COLO668 (cell line): Measurements from ENCODE around the gene UNKL.

Experiments used
- DNase-seq: peaks from one replicate; lab custom pipeline; 2025; ENCODE audit not compliant: unreplicated experiment; lab: John Stamatoyannopoulos, UW

Gene UNKL

GRCh38 chr16:1414532-1415260 lies at the start of gene UNKL:
Gene UNKL, minus strand, starts transcription at chr16:1414704. Its CDS starts 13 bp downstream, at chr16:1414691.
- peak; percentile 56 for DNase-seq

- DNase-seq: no peak
Measured at GRCh38 chr16:1461146-1461545, 46.6 kb upstream of the UNKL start.

- DNase-seq: no peak
Measured at GRCh38 chr16:1460602-1461138, 46.2 kb upstream of the UNKL start.

- DNase-seq: no peak
Measured at GRCh38 chr16:1459967-1460366, 45.5 kb upstream of the UNKL start.

- DNase-seq: no peak
Measured at GRCh38 chr16:1458977-1459341, 44.5 kb upstream of the UNKL start.

- DNase-seq: no peak
Measured at GRCh38 chr16:1458336-1458976, 44.0 kb upstream of the UNKL start.

- no peak for DNase-seq
Measured at GRCh38 chr16:1457489-1458245, 43.2 kb upstream of the UNKL start.

- DNase-seq: no peak
Measured at GRCh38 chr16:1456951-1457350, 42.4 kb upstream of the UNKL start.

GRCh38 chr16:1455190-1456171 lies 41.0 kb upstream of the UNKL start:
- DNase-seq: no peak

GRCh38 chr16:1454561-1454960 lies 40.1 kb upstream of the UNKL start:
- no peak for DNase-seq

GRCh38 chr16:1453316-1453715 lies 38.8 kb upstream of the UNKL start:
- no peak for DNase-seq

- DNase-seq: no peak
Measured at GRCh38 chr16:1452530-1452929, 38.0 kb upstream of the UNKL start.

- DNase-seq: no peak
Measured at GRCh38 chr16:1451702-1452392, 37.3 kb upstream of the UNKL start.

- no peak for DNase-seq
Measured at GRCh38 chr16:1450841-1451240, 36.3 kb upstream of the UNKL start.

- peak; percentile 16 for DNase-seq
Measured at GRCh38 chr16:1450218-1450617, 35.7 kb upstream of the UNKL start.

- no peak for DNase-seq
Measured at GRCh38 chr16:1449201-1449788, 34.8 kb upstream of the UNKL start.

GRCh38 chr16:1448536-1449116 lies 34.1 kb upstream of the UNKL start:
- DNase-seq: no peak

GRCh38 chr16:1447965-1448364 lies 33.5 kb upstream of the UNKL start:
- DNase-seq: no peak
